ENCODE measurements around the gene ATXN2.
A peak's percentile ranks its signal among the peaks of the same experiment; 100 is the strongest.

ATXN2 gene

GRCh38 chr12:111448846-111449790 is 150.0 kb downstream of the ATXN2 start:
- DNase-seq = no peak

DNA sequence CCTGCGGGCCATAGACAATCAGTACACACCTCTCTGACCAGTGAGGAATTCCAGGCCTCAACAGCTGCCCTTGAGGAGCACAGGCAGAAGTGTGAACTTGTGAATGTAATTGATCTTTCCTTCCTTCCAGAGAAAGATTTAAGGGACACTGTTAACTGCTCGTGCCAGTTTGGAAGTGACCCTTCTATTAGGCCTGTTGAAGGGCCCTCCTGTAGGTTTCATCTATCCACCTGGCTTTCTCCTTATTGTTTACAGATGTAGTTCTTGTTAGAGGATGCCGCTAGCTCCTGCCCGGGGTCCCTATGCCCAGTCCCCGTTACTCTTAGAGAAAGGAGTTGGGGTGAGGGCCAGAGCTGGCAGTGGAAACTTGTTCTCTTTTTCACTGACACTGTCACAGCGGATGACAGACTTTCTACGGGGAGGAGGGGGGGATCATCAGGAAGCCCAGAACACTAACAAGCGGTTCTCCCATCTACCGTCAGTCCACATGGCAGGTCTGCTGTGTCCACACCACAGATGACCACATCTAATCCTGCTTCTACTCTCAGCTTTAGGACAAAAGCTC is 150.8 kb downstream of the ATXN2 start:
- DNase-seq = peak; percentile 31

DNA sequence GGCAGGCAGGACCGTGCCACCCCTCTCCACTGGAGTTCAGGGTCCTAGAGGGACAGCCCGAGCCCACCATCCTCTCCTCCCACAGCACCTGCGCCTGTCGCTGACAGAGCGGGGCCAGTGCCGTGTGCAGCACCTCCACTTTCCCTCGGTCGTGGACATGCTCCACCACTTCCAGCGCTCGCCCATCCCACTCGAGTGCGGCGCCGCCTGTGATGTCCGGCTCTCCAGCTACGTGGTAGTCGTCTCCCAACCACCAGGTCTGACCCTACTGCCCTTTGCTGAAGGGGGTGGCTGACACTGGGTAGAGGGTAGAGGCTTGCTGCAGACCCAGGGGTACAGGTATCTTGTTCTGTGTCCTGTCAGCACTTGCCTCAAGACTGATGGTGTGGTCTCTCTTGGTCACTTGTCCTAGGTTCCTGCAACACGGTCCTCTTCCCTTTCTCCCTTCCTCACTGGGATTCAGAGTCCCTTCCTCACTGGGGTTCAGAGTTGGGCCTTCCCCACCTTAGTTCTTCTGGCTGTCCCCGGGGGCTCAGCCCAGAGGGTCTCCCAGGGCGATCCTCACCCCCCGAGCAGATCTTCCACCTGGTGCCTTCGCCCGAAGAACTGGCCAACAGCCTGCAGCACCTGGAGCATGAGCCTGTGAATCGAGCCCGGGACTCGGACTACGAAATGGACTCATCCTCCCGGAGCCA is 151.4 kb downstream of the ATXN2 start:
- DNase-seq = peak; percentile 32

- DNase-seq = peak; percentile 39
Observed at GRCh38 chr12:111446631-111447570, 152.2 kb downstream of the ATXN2 start.

GRCh38 chr12:111445726-111446581 is 153.2 kb downstream of the ATXN2 start:
- DNase-seq = peak; percentile 51

DNA sequence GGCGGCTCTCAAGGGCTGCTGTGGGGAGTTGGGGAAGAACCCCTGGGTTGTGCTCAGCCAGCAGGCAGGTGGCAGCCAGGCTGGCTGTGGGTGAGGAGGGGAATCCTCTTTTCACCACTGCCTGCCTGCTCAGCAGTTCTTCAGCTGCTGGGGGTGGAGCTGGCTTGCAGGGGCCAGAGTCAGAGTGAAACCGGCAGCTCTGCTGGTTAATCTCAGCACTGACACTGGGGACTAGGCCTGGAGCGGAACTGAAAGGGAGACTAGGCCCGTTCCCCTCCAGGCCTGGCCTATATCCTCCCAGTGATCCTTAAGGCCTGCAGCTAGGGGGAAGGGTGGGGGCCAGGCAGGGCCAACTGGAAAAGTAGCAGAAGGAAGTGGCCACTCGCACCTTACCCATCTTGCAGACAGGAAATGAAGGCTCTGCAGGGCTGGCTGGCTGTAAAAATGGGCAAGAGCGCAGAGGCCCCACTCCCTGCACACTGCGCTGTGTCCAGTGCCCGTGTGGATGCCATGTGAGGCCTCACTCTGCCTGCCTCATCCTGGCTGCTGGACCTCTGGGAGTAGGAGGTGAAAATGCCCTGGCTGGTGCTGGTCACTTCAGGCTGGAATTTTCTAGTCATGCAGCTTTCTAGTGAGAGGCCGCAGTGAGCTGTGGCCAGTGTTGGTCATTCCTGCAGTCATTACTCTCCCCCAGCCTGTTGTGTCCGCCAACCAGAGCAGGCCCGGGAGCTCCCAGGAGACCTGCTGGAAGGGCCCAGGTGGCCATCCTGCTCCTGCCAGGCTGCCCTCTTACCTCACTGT is 154.0 kb downstream of the ATXN2 start:
- peak; percentile 58 for DNase-seq

GRCh38 chr12:111444314-111444924 is 154.7 kb downstream of the ATXN2 start:
- DNase-seq = no peak

DNA sequence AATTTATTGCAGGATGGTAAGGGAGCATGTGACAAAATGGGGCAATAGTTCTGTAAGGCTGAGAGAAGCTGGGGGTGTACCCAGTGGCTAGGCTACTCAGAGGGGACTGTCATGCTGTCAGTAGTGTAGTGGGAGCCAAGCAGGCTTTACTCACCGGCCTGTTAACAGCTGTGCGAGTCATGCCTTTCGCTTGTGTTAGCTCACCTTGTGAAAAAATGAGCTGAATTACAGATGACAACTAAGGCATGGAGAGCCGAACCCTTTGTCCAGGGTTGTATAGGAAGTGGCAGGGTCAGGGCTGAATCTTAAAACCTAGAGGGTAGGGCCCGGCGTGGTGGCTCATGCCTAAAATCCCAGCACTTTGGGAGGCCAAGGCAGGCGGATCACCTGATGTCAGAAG is 155.5 kb downstream of the ATXN2 start:
- peak; percentile 28 for DNase-seq

DNA sequence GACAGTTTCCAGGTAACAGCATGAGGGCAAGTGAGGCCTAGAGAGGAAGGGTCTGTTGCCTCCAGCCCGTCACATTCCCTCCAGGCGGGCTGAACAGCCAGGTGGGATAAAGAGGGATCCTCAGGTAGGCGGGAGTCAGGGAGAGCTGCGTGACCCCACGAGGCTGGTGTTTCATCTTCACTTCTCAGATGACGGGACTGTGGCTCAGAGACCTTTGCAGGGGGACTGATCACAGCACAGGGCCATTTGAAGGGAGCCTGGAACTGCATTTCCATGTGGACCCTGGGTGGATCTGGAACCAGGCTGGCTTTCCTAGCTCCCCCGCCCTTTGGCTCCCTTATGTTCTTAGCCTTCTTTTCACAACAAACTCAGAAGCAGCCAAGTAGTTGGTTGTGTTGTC is 156.0 kb downstream of the ATXN2 start:
- peak; percentile 32 for DNase-seq

GRCh38 chr12:111442301-111443045 is 156.6 kb downstream of the ATXN2 start:
- peak; percentile 33 for DNase-seq

DNA sequence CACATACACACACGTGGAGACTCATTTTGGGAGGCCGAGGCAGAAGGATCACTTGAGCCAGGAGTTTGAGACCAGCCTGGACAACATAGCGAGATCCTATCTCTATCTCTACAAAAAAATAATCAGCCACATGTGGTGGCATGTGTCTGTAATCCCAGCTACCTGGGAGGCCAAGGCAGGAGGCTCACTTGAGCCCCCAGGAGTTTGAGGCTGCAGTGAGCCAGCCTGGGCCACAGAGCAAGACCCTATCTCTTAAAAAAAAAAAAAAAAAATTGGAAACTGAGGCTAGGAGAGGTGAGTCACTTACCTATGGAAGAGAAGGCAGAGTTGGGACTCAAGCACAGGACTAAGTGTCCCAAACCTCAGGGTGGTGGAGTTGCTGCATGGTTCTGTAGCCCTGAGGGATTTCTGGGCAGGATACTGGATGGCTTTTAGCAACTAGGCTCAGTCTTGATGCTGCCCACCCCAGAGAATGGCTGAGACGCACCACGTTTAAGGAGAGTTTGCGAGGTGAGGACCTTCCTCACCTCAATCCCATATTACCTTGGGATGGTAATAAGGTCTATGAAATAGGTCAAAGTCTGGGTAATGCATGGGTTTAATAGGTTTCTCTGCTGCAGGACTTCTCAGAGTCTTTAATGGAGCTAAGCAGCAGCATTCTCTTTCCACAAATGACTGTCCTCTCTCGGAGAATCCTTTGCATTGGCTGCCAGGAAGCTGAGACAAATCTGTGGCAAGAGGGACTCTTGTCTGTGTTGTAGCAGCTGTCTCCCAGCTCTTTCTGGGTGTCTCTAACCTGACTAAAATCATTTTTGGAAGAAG is 157.8 kb downstream of the ATXN2 start:
- no peak for DNase-seq

- DNase-seq = peak; percentile 20
Observed at GRCh38 chr12:111440631-111441030, 158.5 kb downstream of the ATXN2 start.

GRCh38 chr12:111440152-111440551 is 159.0 kb downstream of the ATXN2 start:
- peak; percentile 30 for DNase-seq

DNA sequence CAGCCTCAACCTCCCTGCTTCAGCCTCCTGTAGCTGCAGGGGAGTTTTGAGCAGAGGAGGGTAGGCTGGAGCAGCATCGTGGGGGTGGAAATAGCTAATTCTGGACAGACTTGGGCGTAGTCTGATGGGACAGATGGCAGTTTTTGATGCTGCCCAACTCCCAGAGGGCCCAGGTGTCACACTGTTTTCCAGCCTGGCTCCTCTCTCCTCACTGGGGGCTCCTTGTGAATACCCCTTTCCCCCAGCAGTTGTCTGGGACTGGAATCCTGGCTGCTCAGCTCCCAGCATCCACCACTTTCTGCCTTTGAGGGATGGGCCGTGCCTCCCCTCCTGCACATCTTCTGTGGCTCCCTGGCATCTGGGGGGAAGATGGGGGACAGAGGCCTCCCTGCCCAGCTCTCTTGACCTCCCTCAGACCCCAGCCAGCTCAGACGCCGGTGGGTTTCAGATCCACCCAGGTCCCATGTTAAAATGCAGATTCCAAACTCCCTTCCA is 159.4 kb downstream of the ATXN2 start:
- DNase-seq = no peak

DNA sequence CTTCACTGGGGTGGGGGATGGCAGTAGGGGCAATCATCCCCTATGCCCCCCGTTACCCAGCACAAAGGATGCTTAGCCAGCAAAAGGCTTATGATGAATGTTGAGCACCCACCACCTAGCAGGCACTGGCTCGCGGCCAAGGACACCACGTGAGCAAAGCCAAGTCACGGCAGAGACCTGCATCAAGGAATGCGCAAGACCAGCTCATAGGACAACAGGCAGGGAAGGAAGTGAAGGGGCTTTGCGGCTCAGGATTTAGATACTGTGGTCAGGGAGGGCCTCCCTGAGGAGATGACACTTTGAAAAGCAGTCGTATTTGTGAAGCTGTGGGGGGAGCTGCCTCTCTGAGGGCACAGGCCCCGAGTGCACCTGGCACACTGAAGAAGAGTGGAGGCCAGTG is 160.6 kb downstream of the ATXN2 start:
- DNase-seq = no peak

- DNase-seq = no peak
Observed at GRCh38 chr12:111437816-111438454, 161.2 kb downstream of the ATXN2 start.

GRCh38 chr12:111436811-111437210 is 162.3 kb downstream of the ATXN2 start:
- no peak for DNase-seq

DNA sequence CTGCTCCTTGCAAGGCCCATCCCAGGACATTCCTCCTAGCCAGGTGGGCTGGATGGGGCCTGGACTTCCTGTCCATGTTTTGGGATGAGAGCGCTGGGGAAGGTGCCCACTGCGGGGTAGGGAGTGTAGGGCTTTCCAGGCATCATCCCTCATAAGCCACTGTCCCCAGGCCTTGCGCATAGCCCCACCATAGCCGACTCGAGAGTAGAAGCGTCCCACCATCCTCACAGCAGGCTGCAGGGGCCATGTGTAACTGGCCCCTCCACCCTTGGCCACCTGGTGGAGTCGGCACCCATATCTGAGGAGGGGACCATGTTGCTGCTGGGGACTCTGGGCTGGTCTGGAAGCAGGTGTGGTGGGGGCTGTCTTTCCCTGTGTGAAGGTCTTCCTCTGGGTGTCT is 162.8 kb downstream of the ATXN2 start:
- DNase-seq = no peak
